Body of pancreas (tissue), 4 donors: ENCODE results near the gene ZFP1.

Source experiments
- POLR2A ChIP-seq, 3 donors: fragments of 450-650 bp; IDR thresholded peaks; one replicate each; pipeline ENCODE4 v1.6.1; 2016; ENCODE audit warnings: antibody characterized with exemption in 3 of 3, mild to moderate bottlenecking in 2 of 3
- TF ChIP-seq, protein P1 (sequence below), 7 experiments: fragments of 450-650 bp in 4 of 7; fragments of 200-600 bp in 3 of 7; sonication (generic) in 3 of 7; IDR thresholded peaks; one replicate each; pipeline ENCODE4 v1.5.1; 2016 to 2019; ENCODE audit warnings: antibody characterized with exemption in 7 of 7

DNA sequence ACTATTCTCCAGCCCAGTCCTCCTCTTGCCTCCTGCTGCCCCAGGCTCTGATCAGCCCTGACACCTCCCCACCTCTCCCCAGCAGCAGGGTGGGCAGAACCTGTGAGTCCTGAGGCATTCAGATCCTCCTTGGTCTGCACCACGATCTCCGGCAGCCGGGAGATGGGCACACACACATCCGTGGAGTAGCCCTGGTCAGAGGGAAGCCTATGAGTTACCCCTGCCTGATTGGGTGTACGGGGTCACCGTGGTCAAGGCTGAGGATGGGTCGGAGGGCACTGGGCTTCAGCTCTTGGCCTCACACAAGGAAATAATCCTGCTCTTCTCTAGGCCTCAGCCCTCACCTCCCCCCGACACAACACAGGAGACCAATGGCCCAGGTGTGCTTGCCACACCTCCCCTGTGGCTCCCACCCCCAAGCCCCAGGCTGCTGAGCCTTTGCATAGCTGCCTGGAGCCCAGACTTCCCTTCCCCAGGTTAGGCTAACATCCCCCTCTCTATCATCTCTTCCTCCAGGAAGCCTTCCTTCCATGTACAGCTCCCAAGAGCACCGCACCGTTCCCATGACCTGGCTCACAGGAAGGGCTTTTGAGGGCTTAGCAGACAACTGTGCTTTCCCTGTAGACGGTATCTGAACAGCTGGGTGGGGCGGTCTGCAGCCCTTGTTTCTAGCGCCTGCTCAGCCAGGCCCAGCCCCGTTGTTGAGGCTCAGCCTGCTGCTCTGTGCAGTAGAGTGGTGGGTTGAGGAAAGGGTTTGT, 35.4 kb upstream of the ZFP1 start:
- TF ChIP-seq, protein P1, sequence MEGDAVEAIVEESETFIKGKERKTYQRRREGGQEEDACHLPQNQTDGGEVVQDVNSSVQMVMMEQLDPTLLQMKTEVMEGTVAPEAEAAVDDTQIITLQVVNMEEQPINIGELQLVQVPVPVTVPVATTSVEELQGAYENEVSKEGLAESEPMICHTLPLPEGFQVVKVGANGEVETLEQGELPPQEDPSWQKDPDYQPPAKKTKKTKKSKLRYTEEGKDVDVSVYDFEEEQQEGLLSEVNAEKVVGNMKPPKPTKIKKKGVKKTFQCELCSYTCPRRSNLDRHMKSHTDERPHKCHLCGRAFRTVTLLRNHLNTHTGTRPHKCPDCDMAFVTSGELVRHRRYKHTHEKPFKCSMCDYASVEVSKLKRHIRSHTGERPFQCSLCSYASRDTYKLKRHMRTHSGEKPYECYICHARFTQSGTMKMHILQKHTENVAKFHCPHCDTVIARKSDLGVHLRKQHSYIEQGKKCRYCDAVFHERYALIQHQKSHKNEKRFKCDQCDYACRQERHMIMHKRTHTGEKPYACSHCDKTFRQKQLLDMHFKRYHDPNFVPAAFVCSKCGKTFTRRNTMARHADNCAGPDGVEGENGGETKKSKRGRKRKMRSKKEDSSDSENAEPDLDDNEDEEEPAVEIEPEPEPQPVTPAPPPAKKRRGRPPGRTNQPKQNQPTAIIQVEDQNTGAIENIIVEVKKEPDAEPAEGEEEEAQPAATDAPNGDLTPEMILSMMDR (IDR thresholded peaks at IDR 0.05): no peak
- no peak for TF ChIP-seq POLR2A (IDR thresholded peaks at IDR 0.05)
